Duodenal mucosa (tissue), 2 donors: ENCODE measurements around the gene MMRN2.
"Not testable (repeated sequence)": the region's sequence is repeated elsewhere in the genome, so short reads cannot be mapped to it uniquely, and the experiment has no call there.

ENCODE experiments used
- H3K27ac ChIP-seq: one replicate; pipeline ENCODE4 v1.7.0; 2013; ENCODE audit warnings: low read depth, low read length
- H3K27me3 ChIP-seq, 2 donors: one replicate each; pipeline ENCODE4 v1.7.0; 2013; ENCODE audit warnings: low read length in 2 of 2, control low read depth in 1 of 2; ENCODE audit not compliant: insufficient read depth in 2 of 2, control insufficient read depth in 1 of 2
- H3K36me3 ChIP-seq, 2 donors: one replicate each; pipeline ENCODE4 v1.7.0; 2013; ENCODE audit warnings: low read length in 2 of 2, control low read depth in 1 of 2; ENCODE audit not compliant: insufficient read depth in 2 of 2, control insufficient read depth in 1 of 2
- H3K4me1 ChIP-seq, 2 donors: one replicate each; pipeline ENCODE4 v1.7.0; 2013; ENCODE audit warnings: low read length in 2 of 2, control low read depth in 1 of 2; ENCODE audit not compliant: insufficient read depth in 2 of 2, control insufficient read depth in 1 of 2
- H3K4me3 ChIP-seq, 2 donors: one replicate each; pipeline ENCODE4 v1.7.0; 2013; ENCODE audit warnings: low read length in 2 of 2, low read depth in 1 of 2
- H3K9ac ChIP-seq, 2 donors: one replicate each; pipeline ENCODE4 v1.7.0; 2013; ENCODE audit warnings: low read length in 2 of 2, low read depth in 1 of 2
- H3K9me3 ChIP-seq, 2 donors: one replicate each; pipeline ENCODE4 v1.7.0; 2013; ENCODE audit warnings: low read length in 2 of 2, control low read depth in 1 of 2; ENCODE audit not compliant: control insufficient read depth in 1 of 2

MMRN2 gene

DNA sequence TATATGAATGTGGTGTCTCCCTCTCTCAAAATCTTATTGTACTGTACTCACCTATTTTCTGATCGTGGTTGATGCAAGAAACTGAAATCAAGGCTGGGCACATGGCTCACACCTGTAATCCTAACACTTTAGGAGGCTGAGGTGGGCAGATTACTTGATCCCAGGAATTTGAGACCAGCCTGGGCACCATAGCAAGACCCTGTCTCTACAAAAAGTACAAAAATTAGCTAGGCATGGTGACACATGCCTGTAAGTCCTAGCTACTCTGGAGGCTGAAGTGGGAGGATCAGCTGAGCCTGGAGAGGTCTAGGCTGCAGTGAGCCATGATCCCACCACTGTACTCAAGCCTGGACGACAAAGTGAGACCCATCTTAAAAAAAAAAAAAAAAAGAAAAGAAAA lies 16.0 kb downstream of the MMRN2 start:
- no peak overlapping the region for H3K4me3 ChIP-seq
- peaks cover 0 to 21% of the 10 kb centered on the region in 2 donors for H3K4me1 ChIP-seq
- H3K9me3 ChIP-seq = no peaks in the 10 kb centered on the region
- no peaks in the 10 kb centered on the region for H3K36me3 ChIP-seq
- no peak overlapping the region for H3K9ac ChIP-seq
- H3K27me3 ChIP-seq = peaks cover 0 to 3% of the 10 kb centered on the region in 2 donors
- H3K27ac ChIP-seq = no peak overlapping the region

DNA sequence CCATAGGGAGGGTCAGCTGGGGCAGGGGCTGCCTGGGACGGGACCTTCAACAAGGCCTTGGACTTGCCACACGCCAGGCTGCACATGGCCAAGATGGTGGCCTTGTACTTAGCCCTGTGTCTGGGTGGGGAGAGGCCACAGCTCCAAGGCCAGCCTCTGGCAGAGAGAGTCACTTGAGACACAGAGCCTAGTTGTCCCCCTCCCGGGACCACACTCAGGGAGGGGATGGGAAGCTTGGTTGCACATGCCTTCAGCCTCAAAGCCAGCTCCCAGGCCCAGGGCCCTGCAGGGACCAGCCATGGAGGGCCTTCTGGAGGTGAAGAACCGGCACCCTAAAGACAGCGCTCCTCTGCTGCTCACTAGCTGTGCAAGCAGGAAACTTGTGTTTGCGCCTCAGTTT lies 16.7 kb downstream of the MMRN2 start:
- Histone ChIP-seq H3K36me3 (no peaks in the 10 kb centered on the region), H3K9me3 (no peaks in the 10 kb centered on the region), H3K4me3 (no peak overlapping the region), H3K9ac (no peak overlapping the region), H3K27ac (no peak overlapping the region), H3K27me3 (no peaks in the 10 kb centered on the region), H3K4me1 (peaks cover 0 to 18% of the 10 kb centered on the region in 2 donors)

DNA sequence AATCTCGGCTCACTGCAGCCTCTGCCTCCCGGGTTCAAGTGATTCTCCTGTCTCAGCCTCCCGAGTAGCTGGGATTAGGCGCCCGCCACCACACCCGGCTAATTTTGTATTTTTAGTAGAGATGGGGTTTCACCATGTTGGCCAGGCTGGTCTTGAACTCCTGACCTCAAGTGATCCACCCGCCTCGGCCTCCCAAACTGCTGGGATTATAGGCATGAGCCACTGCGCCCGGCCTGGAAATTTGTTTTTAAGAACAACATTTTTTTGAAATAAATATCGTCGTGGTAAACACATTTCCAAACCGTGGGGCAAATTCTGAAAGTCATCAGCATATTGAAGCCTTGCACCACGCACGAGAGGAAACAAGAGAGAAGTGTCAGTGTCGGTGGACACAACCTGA lies 17.3 kb downstream of the MMRN2 start:
- H3K4me3 ChIP-seq, H3K27me3 ChIP-seq, H3K9me3 ChIP-seq, H3K27ac ChIP-seq, H3K9ac ChIP-seq, H3K36me3 ChIP-seq: not testable (repeated sequence)
- H3K4me1 ChIP-seq = peaks cover 0 to 14% of the 10 kb centered on the region in 2 donors

DNA sequence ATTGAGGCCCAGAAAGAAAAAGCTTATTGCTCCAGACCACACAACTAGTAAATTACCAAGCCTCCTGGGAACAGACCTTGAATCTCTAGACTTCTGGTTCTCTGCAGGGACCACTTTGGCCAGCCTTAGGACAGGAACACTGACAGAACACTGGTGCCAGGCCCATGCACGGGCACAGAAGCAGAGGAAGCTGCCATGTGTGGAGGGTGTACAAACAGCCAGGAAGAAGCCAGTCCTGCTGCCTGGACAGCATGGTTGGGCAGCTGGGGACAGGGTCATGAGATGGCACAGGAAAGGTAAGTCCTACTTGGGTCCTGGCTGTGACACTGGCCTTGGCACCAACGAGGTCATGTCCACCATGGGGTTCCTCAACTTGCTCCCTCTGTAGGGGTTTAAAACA lies 19.2 kb downstream of the MMRN2 start:
- H3K9ac ChIP-seq = no peak overlapping the region
- H3K27me3 ChIP-seq = no peaks in the 10 kb centered on the region
- no peak overlapping the region for H3K4me3 ChIP-seq
- no peaks in the 10 kb centered on the region for H3K36me3 ChIP-seq
- H3K9me3 ChIP-seq = no peaks in the 10 kb centered on the region
- H3K27ac ChIP-seq = no peak overlapping the region
- H3K4me1 ChIP-seq = peaks cover 0 to 14% of the 10 kb centered on the region in 2 donors

DNA sequence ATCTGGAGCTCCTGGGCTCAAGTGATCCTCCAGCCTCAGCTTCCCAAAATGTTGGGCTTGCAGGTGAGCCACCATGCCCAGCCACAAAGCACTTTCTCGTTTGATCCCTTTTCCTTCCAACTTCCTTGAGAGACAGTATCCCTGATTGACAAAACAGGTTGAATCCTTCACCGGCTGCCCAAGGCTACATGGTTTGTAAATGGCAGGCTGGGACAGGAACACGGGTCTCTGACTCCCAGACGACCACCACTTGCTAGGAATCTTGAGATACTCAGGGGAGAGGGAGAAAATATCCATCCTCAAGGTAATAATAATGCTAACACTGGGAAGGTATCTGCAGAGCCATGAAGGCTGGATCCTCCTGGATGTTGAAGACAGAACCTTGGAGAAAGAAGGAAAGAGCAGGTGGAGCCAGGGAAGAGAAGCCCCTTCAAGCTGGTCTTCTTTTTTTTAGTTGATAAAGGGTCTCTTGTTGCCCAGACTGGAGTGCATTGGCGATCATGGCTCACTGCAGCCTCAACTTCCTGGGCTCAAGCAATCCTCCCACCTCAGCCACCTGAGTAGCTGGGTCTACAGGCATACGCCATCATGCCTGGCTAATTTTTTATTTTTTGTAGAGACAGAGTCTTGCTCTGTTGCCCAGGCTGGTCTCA lies 19.8 kb downstream of the MMRN2 start:
- Histone ChIP-seq H3K27ac (no peak overlapping the region), H3K9ac (no peak overlapping the region), H3K9me3 (no peaks in the 10 kb centered on the region), H3K4me1 (peaks cover 0 to 14% of the 10 kb centered on the region in 2 donors), H3K27me3 (no peaks in the 10 kb centered on the region), H3K4me3 (no peak overlapping the region), H3K36me3 (no peaks in the 10 kb centered on the region)

DNA sequence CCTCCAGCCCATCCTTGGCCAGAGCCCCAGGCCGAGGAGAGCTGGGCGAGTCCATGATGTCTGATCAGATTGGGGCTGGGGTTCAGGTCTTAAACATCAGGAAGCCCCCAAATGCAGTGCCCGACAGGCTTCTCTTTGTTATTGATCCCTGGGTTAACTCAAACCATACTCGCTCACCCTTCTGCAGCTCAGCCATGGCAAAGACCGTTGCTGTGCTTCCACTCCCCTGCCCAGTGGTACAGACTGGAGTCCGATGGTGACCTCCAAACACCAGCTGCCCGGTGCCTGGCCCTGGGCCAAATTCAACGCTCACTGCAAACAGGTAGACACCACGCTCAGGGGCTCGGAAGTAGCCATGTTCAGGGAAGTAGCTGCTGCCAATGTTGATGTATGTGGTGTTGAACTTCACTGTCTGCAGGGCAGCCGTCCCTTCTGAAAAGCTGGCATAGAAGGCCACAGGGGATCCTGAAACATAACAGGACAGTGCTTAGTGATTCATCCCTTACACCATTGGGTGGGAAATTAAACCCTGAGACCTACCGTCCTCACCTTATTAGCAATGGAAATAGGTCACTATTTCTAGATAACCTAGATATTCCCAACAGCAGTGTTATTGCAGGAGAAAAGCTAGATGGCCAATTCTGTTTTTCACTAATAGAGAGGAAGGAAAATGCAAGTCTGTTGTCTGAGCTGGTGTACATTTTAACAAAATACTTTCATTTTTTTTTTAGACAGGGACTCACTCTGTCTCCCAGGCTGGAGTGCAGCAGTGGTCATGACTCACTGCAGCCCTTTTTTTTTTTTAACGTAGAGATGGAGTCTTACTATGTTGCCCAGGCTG lies 20.5 kb downstream of the MMRN2 start:
- Histone ChIP-seq H3K4me3 (no peak overlapping the region), H3K27me3 (no peaks in the 10 kb centered on the region), H3K9ac (no peak overlapping the region), H3K36me3 (peaks cover 0 to 2% of the 10 kb centered on the region in 2 donors), H3K9me3 (no peaks in the 10 kb centered on the region), H3K27ac (no peak overlapping the region), H3K4me1 (peaks cover 0 to 8% of the 10 kb centered on the region in 2 donors)

DNA sequence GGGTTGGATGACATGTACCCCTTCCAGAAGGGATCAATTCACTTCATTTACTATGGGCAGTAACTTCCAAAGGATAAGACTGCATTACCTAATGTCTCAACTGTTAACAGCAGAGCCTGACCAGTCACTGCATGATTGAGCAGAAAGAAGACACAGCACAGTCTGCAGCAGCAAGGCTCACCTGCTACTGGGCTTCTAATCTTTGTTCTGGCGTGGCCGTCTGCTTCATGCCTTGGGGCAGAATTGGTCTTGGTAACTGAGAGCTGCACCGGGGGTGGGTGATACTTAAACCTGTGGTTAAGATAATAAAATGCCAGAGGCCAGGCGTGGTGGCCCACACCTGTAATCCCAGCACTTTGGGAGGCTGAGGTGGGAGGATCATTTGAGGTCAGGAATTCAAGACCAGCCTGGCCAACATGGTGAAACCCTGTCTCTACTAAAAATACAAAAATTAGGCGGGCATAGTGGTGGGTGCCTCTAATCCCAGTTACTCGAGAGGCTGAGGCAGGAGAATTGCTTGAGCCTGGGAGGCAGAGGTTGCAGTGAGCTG lies 23.2 kb downstream of the MMRN2 start:
- H3K27ac ChIP-seq, H3K9me3 ChIP-seq, H3K9ac ChIP-seq, H3K4me1 ChIP-seq, H3K27me3 ChIP-seq, H3K4me3 ChIP-seq: not testable (repeated sequence)
- H3K36me3 ChIP-seq = peaks cover 0 to 16% of the 10 kb centered on the region in 2 donors

DNA sequence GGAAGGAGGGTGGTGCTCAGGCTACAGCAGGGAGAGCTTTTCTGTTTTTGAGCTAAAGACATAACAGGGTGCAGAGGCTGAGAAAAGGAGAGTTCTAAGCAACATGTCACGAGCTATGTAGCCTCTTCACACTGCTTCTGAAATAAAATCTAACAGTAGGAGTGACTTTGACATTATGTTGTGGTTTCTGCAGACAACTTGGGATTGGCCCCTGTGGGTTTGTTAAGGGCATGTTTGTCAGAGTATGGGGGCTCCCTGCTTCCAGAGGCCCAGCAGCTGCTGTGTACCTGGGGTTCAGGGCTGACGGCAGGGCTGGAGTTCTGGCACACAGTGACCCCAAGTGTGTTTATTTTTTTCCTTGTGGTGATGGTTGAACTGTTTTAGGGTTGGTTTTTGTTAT lies 24.7 kb downstream of the MMRN2 start:
- H3K27ac ChIP-seq = no peak overlapping the region
- H3K9ac ChIP-seq = no peak overlapping the region
- H3K4me3 ChIP-seq = no peak overlapping the region
- no peaks in the 10 kb centered on the region for H3K4me1 ChIP-seq
- no peaks in the 10 kb centered on the region for H3K27me3 ChIP-seq
- peaks cover 0 to 17% of the 10 kb centered on the region in 2 donors for H3K36me3 ChIP-seq
- no peaks in the 10 kb centered on the region for H3K9me3 ChIP-seq

DNA sequence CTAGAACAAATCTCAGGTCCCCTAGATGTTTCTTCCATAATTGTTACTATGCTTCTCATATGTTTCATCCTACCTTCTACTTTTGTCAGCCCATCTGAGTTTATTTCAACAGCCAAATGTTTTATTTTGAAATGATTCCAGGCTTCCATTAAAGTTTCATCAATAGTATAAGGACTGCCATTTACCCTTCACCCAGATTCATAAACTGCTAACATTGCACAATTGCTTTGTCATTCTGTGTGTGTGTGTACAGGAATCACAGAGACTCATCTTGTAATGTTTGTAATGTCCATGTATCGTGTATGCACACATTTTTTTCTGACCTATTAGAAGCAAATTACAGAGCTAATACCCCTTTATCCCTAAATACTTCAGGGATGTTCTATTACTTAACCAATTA lies 25.5 kb downstream of the MMRN2 start:
- Histone ChIP-seq H3K27ac (no peak overlapping the region), H3K4me1 (no peaks in the 10 kb centered on the region), H3K27me3 (no peaks in the 10 kb centered on the region), H3K9ac (no peak overlapping the region), H3K36me3 (peaks cover 0 to 17% of the 10 kb centered on the region in 2 donors), H3K4me3 (no peak overlapping the region), H3K9me3 (no peaks in the 10 kb centered on the region)
